Measurements from ENCODE around the gene BOC.

Gene BOC

GRCh38 chr3:113194823-113195401 lies 16.4 kb upstream of the BOC start:
- Histone ChIP-seq H3K27me3 (ENCODE audit: insufficient read depth, low read length) (no peaks in the 10 kb centered on the region), H3K4me3 (ENCODE audit: low read length) (no peak overlapping the region), H3K27ac (ENCODE audit: low read length) (no peak overlapping the region)

GRCh38 chr3:113200351-113200750 lies 11.0 kb upstream of the BOC start:
- H3K36me3 ChIP-seq (ENCODE audit: insufficient read depth, low read depth, low read length): no peaks in the 10 kb centered on the region
- H3K9me3 ChIP-seq (ENCODE audit: insufficient read depth, low read depth, low read length): no peaks in the 10 kb centered on the region; the same call in 1 of the 2 replicates
- H3K9ac ChIP-seq (ENCODE audit: low read depth, low read length): no peak overlapping the region
- H3K27me3 ChIP-seq (ENCODE audit: insufficient read depth, low read length): no peaks in the 10 kb centered on the region
- H3K27ac ChIP-seq (ENCODE audit: low read length): no peak overlapping the region
- no peak overlapping the region for H3K4me3 ChIP-seq (ENCODE audit: low read length)
- no peaks in the 10 kb centered on the region for H3K4me1 ChIP-seq (ENCODE audit: insufficient read depth, low read length)

More at GRCh38 chr3:113194823-113195401, 16.4 kb upstream of the BOC start:
- peaks cover 12% of the 10 kb centered on the region; the same call in 1 of the 2 replicates for H3K4me1 ChIP-seq (ENCODE audit: insufficient read depth, low read length)
- no peaks in the 10 kb centered on the region for H3K36me3 ChIP-seq (ENCODE audit: insufficient read depth, low read depth, low read length)
- H3K9ac ChIP-seq (ENCODE audit: low read depth, low read length): no peak overlapping the region
- H3K9me3 ChIP-seq (ENCODE audit: insufficient read depth, low read depth, low read length): no peaks in the 10 kb centered on the region; the same call in 1 of the 2 replicates

GRCh38 chr3:113200946-113201345 lies 10.4 kb upstream of the BOC start:
- H3K27me3 ChIP-seq (ENCODE audit: insufficient read depth, low read length): no peaks in the 10 kb centered on the region
- H3K36me3 ChIP-seq (ENCODE audit: insufficient read depth, low read depth, low read length): no peaks in the 10 kb centered on the region
- no peaks in the 10 kb centered on the region; the same call in 1 of the 2 replicates for H3K9me3 ChIP-seq (ENCODE audit: insufficient read depth, low read depth, low read length)
- H3K4me3 ChIP-seq (ENCODE audit: low read length): no peak overlapping the region
- no peak overlapping the region for H3K27ac ChIP-seq (ENCODE audit: low read length)
- H3K9ac ChIP-seq (ENCODE audit: low read depth, low read length): no peak overlapping the region
- H3K4me1 ChIP-seq (ENCODE audit: insufficient read depth, low read length): no peaks in the 10 kb centered on the region

GRCh38 chr3:113204371-113204770 lies 7.0 kb upstream of the BOC start:
- H3K27me3 ChIP-seq (ENCODE audit: insufficient read depth, low read length): no peaks in the 10 kb centered on the region
- no peak overlapping the region for H3K27ac ChIP-seq (ENCODE audit: low read length)
- H3K9ac ChIP-seq (ENCODE audit: low read depth, low read length): no peak overlapping the region
- H3K36me3 ChIP-seq (ENCODE audit: insufficient read depth, low read depth, low read length): no peaks in the 10 kb centered on the region
- H3K4me3 ChIP-seq (ENCODE audit: low read length): no peak overlapping the region
- no peaks in the 10 kb centered on the region for H3K9me3 ChIP-seq (ENCODE audit: insufficient read depth, low read depth, low read length)
- no peaks in the 10 kb centered on the region for H3K4me1 ChIP-seq (ENCODE audit: insufficient read depth, low read length)

- Histone ChIP-seq H3K4me1 (ENCODE audit: insufficient read depth, low read length) (peaks cover 4% of the 10 kb centered on the region; the same call in 1 of the 2 replicates), H3K27ac (ENCODE audit: low read length) (no peak overlapping the region), H3K27me3 (ENCODE audit: insufficient read depth, low read length) (no peaks in the 10 kb centered on the region), H3K9me3 (ENCODE audit: insufficient read depth, low read depth, low read length) (no peaks in the 10 kb centered on the region), H3K4me3 (ENCODE audit: low read length) (no peak overlapping the region), H3K9ac (ENCODE audit: low read depth, low read length) (no peak overlapping the region), H3K36me3 (ENCODE audit: insufficient read depth, low read depth, low read length) (no peaks in the 10 kb centered on the region)
These were observed 5.9 kb upstream of the BOC start for GRCh38 chr3:113205481-113205880.

GRCh38 chr3:113210604-113211329 lies 590 bp upstream of the BOC start:
- Histone ChIP-seq H3K27ac (ENCODE audit: low read length) (no peak overlapping the region), H3K4me1 (ENCODE audit: insufficient read depth, low read length) (peaks cover 16% of the 10 kb centered on the region; the same call in 1 of the 2 replicates), H3K9ac (ENCODE audit: low read depth, low read length) (peak overlapping the region; percentile 69; the same call in 1 of the 2 replicates), H3K4me3 (ENCODE audit: low read length) (peak overlapping the region; percentile 82), H3K27me3 (ENCODE audit: insufficient read depth, low read length) (peaks cover 29% of the 10 kb centered on the region), H3K9me3 (ENCODE audit: insufficient read depth, low read depth, low read length) (no peaks in the 10 kb centered on the region), H3K36me3 (ENCODE audit: insufficient read depth, low read depth, low read length) (no peaks in the 10 kb centered on the region)

GRCh38 chr3:113212150-113212843 lies 940 bp downstream of the BOC start:
- Histone ChIP-seq H3K27ac (ENCODE audit: low read length) (no peak overlapping the region), H3K9ac (ENCODE audit: low read depth, low read length) (peak overlapping the region; percentile 76), H3K4me3 (ENCODE audit: low read length) (peak overlapping the region; percentile 82), H3K9me3 (ENCODE audit: insufficient read depth, low read depth, low read length) (no peaks in the 10 kb centered on the region), H3K4me1 (ENCODE audit: insufficient read depth, low read length) (peaks cover 16% of the 10 kb centered on the region; the same call in 1 of the 2 replicates), H3K27me3 (ENCODE audit: insufficient read depth, low read length) (peaks cover 29% of the 10 kb centered on the region), H3K36me3 (ENCODE audit: insufficient read depth, low read depth, low read length) (peaks cover 11% of the 10 kb centered on the region)

GRCh38 chr3:113212844-113213375 lies 1.6 kb downstream of the BOC start:
- Histone ChIP-seq H3K27me3 (ENCODE audit: insufficient read depth, low read length) (peaks cover 29% of the 10 kb centered on the region), H3K9ac (ENCODE audit: low read depth, low read length) (peak overlapping the region; percentile 76), H3K27ac (ENCODE audit: low read length) (no peak overlapping the region), H3K36me3 (ENCODE audit: insufficient read depth, low read depth, low read length) (peaks cover 13% of the 10 kb centered on the region), H3K4me3 (ENCODE audit: low read length) (peak overlapping the region; percentile 82), H3K9me3 (ENCODE audit: insufficient read depth, low read depth, low read length) (no peaks in the 10 kb centered on the region), H3K4me1 (ENCODE audit: insufficient read depth, low read length) (peaks cover 16% of the 10 kb centered on the region; the same call in 1 of the 2 replicates)

GRCh38 chr3:113213896-113214587 lies 2.7 kb downstream of the BOC start:
- H3K9ac ChIP-seq (ENCODE audit: low read depth, low read length): peak overlapping the region; percentile 76; the same call in 1 of the 2 replicates
- no peak overlapping the region for H3K27ac ChIP-seq (ENCODE audit: low read length)
- no peaks in the 10 kb centered on the region for H3K9me3 ChIP-seq (ENCODE audit: insufficient read depth, low read depth, low read length)
- H3K4me3 ChIP-seq (ENCODE audit: low read length): peak overlapping the region; percentile 82; the same call in 1 of the 2 replicates
- peaks cover 24% of the 10 kb centered on the region for H3K36me3 ChIP-seq (ENCODE audit: insufficient read depth, low read depth, low read length)
- H3K27me3 ChIP-seq (ENCODE audit: insufficient read depth, low read length): peaks cover 29% of the 10 kb centered on the region
- peaks cover 16% of the 10 kb centered on the region; the same call in 1 of the 2 replicates for H3K4me1 ChIP-seq (ENCODE audit: insufficient read depth, low read length)

GRCh38 chr3:113214917-113215595 lies 3.7 kb downstream of the BOC start:
- no peak overlapping the region for H3K9ac ChIP-seq (ENCODE audit: low read depth, low read length)
- no peaks in the 10 kb centered on the region for H3K9me3 ChIP-seq (ENCODE audit: insufficient read depth, low read depth, low read length)
- peaks cover 29% of the 10 kb centered on the region for H3K27me3 ChIP-seq (ENCODE audit: insufficient read depth, low read length)
- peaks cover 16% of the 10 kb centered on the region; the same call in 1 of the 2 replicates for H3K4me1 ChIP-seq (ENCODE audit: insufficient read depth, low read length)
- H3K27ac ChIP-seq (ENCODE audit: low read length): no peak overlapping the region
- H3K4me3 ChIP-seq (ENCODE audit: low read length): peak overlapping the region; percentile 82
- H3K36me3 ChIP-seq (ENCODE audit: insufficient read depth, low read depth, low read length): peaks cover 27% of the 10 kb centered on the region

Data from iPS-20b (cell line).